Activated CD4-positive, alpha-beta T cell treated with anti-CD3 and anti-CD28 coated beads for 36 hours (primary cell): ENCODE data around the gene GALNT16. TPM values are rescaled to one million over a fixed set of nuclear protein-coding genes. Genes with fewer than 3 reads are reported as not detected.
"Not testable (repeated sequence)": the region's sequence is repeated elsewhere in the genome, so short reads cannot be mapped to it uniquely, and the experiment has no call there.

Source experiments
- ATAC-seq: fragments of 200-7000 bp; cut with Tn5 transposase; one replicate; pipeline ENCODE4 v1.10.0; 2021; ENCODE audit warnings: mild to moderate bottlenecking, moderate library complexity
- CTCF ChIA-PET: fragments of 350-600 bp; sonication (Branson Sonifier 250); formaldehyde crosslinking; loops from one replicate; lab custom pipeline; 2021; ENCODE audit warnings: antibody characterized with exemption; lab: Charles Lee
- POLR2A ChIA-PET: fragments of 350-600 bp; sonication (Branson Sonifier 250); formaldehyde crosslinking; loops from one replicate; lab custom pipeline; 2021; ENCODE audit warnings: antibody characterized with exemption, inconsistent platforms; lab: Charles Lee
- DNase-seq: peaks from one replicate; pipeline ENCODE4 v3.0.0-alpha.2; 2020
- H3K27ac Mint-ChIP-seq: one replicate; pipeline ENCODE4 v1.8.0; 2021; ENCODE audit warnings: mixed read lengths
- H3K27me3 Mint-ChIP-seq: one replicate; pipeline ENCODE4 v1.8.0; 2021; ENCODE audit warnings: mixed read lengths
- H3K36me3 Mint-ChIP-seq: one replicate; pipeline ENCODE4 v1.8.0; 2021; ENCODE audit warnings: low read depth, mixed read lengths
- H3K4me1 Mint-ChIP-seq: one replicate; pipeline ENCODE4 v1.8.0; 2021; ENCODE audit warnings: mixed read lengths
- H3K4me3 Mint-ChIP-seq: one replicate; pipeline ENCODE4 v1.8.0; 2021; ENCODE audit warnings: mild to moderate bottlenecking, moderate library complexity, mixed read lengths
- H3K9me3 Mint-ChIP-seq: one replicate; pipeline ENCODE4 v1.8.0; 2021; ENCODE audit warnings: low read depth, mixed read lengths
- intact Hi-C, 2 experiments: fragments of 100-400 bp; cut with DNase I in 1 of 2; cut with micrococcal nuclease in 1 of 2; formaldehyde crosslinking; loops; one replicate each; pipeline versions ENCODE4 v1.14.2 to v1.15.1; 2022 to 2024; cut with DNase I, micrococcal nuclease
- total RNA-seq, 2 experiments: library from RNA; stranded (reverse); gene quantifications; one replicate each; pipeline ENCODE4 v1.2.3, GENCODE V29; 2021

Gene GALNT16
- total RNA-seq, 2 experiments from 2014 or later = 0.14 TPM; not detected in 1

DNA sequence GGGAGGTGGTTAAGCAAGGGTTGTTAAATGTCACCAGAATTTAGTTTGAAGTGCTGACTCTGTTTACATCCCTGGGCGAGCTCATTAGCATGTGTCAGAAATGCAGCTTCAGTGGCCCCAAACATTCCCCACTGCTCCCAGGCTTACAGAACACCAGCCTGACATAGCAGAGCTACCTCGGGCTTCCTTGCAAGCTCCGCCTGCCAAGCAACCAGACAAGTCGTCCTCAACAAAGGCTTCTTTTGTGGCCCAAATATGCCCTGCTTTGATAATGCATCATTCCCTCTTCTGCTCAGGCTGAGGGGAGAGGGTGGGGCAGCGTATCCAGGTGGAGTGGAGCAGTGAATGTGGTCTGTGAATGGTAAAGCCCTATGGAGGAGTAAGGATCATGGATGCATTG, 110.1 kb downstream of the GALNT16 start:
- Mint-ChIP-seq H3K4me1 (peaks cover 16% of the 10 kb centered on the region), H3K27ac (no peak overlapping the region), H3K36me3 (peaks cover 16% of the 10 kb centered on the region), H3K4me3 (no peak overlapping the region), H3K9me3 (no peaks in the 10 kb centered on the region), H3K27me3 (no peaks in the 10 kb centered on the region)
- CTCF ChIA-PET = interaction anchor here (0.5 to 1.6 kb wide), 5 partner anchors 13 to 127 kb away, joined by 3 to 4 read pairs (median 3); no protein-coding TSS in a partner anchor
- ATAC-seq (no peak), DNase-seq (no peak)
- intact Hi-C loops = no loop called here
- POLR2A ChIA-PET = no interaction called here

DNA sequence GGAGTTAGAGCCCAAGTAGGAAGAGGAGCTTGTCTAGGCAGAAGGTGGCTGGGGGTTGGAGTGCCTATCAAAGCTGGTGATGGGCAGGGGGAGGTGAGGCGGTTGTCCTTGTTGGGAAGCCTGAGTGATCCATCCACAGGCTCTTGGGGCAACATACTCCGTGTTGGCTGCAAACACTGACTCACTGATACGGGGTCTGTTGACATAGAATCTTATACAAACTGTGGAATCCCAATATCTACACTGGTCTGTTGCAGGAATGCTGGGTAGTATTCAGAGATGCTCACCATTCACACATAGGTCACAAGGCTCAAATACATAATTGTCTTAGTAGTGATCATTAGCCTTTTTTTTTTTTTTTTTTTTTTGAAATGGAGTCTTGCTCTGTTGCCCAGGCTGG, 112.2 kb downstream of the GALNT16 start:
- H3K27ac Mint-ChIP-seq = no peak overlapping the region
- DNase-seq = no peak
- intact Hi-C loops = no loop called here

DNA sequence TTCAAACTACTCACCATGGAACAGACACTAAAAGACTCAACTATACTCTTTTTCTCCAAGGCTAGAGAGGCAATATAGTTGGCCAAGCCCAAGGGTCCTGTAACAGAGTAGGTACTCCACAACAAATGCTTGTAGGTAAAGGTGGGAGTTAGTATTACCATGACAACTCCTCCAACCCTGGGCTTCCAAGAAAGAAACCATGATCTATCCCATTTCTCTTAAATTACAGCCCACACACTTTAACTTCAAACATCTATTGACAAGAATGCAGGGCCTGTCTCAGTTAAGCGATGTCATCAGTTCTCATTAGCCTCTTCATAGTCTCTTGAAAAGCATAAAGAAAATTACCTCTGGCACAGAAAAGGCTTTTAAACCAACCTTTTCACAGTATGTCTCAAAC, 113.1 kb downstream of the GALNT16 start:
- intact Hi-C loops = no loop called here
- H3K4me3 Mint-ChIP-seq = no peak overlapping the region
- H3K4me1 Mint-ChIP-seq = peaks cover 16% of the 10 kb centered on the region
- ATAC-seq (peak; percentile 78), DNase-seq (no peak)
- H3K27me3 Mint-ChIP-seq = no peaks in the 10 kb centered on the region
- peaks cover 9% of the 10 kb centered on the region for H3K9me3 Mint-ChIP-seq
- ChIA-PET CTCF (interaction anchor here (0.6 kb wide), 1 partner anchor 411 kb away, joined by 3 read pairs; no protein-coding TSS in a partner anchor), POLR2A (no interaction called here)
- peaks cover 40% of the 10 kb centered on the region for H3K36me3 Mint-ChIP-seq
- peak overlapping the region; percentile 78 for H3K27ac Mint-ChIP-seq

More for the DNA sequence above, 112.2 kb downstream of the GALNT16 start:
- POLR2A ChIA-PET = interaction anchor here (0.6 kb wide), 1 partner anchor 18 kb away, joined by 4 read pairs; no protein-coding TSS in a partner anchor
- Mint-ChIP-seq H3K4me1 (peaks cover 16% of the 10 kb centered on the region), H3K9me3 (peaks cover 9% of the 10 kb centered on the region), H3K27me3 (no peaks in the 10 kb centered on the region), H3K36me3 (peaks cover 37% of the 10 kb centered on the region), H3K4me3 (no peak overlapping the region)
- ATAC-seq = no peak
- CTCF ChIA-PET = interaction anchor here (0.6 kb wide), 1 partner anchor 412 kb away, joined by 3 read pairs; no protein-coding TSS in a partner anchor

DNA sequence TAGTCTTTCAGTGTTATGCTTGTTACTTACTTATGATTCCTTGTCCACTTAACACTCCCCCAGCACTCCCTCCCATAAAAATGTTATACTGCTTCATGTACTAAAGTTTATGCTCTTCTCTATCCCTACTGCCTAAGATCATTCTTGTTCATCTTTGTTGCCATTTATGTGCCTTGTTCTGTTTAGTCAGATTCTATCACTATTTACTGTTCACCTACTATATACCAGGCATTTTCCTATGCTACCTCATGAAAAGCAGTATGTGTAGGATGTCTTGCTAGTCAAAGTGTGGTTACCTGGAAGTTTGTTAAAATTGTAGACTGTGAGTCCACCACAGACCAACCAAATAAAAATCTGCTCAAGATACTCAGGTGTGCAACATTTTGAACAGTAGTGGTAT, 114.3 kb downstream of the GALNT16 start:
- H3K27me3 Mint-ChIP-seq = no peaks in the 10 kb centered on the region
- no peak for DNase-seq
- H3K4me1 Mint-ChIP-seq = peaks cover 16% of the 10 kb centered on the region
- peak overlapping the region; percentile 49 for H3K27ac Mint-ChIP-seq
- H3K9me3 Mint-ChIP-seq = peaks cover 9% of the 10 kb centered on the region
- no peak for ATAC-seq
- intact Hi-C loops = no loop called here
- ChIA-PET CTCF (interaction anchor here (0.7 kb wide), 1 partner anchor 66 kb away, joined by 4 read pairs; no protein-coding TSS in a partner anchor), POLR2A (interaction anchor here (0.6 kb wide), 1 partner anchor 13 kb away, joined by 3 read pairs; no protein-coding TSS in a partner anchor)
- H3K4me3 Mint-ChIP-seq = no peak overlapping the region
- peaks cover 45% of the 10 kb centered on the region for H3K36me3 Mint-ChIP-seq

DNA sequence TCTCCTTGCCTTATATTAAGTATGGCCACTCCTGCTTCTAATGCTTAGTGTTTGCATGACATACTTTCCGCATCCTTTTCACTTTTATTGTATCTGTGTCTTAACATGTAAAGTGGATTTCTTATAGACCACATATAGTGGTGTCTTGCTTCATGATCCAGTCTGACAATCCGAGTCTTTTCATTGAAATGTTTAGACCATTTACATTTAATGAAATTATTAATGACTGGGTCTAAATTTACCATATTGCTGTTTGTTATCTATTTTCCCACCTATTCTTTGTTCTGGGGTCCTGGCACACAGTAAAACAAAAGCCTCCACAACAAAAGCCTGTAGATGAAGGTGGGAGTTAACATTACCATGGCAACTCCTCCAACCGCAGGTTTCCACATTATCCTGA, 115.2 kb downstream of the GALNT16 start:
- ATAC-seq (no peak), DNase-seq (no peak)
- Mint-ChIP-seq H3K9me3 (peaks cover 9% of the 10 kb centered on the region), H3K36me3 (peaks cover 54% of the 10 kb centered on the region), H3K27me3 (no peaks in the 10 kb centered on the region), H3K4me1 (peaks cover 16% of the 10 kb centered on the region), H3K27ac (no peak overlapping the region), H3K4me3 (no peak overlapping the region)
- CTCF ChIA-PET = no interaction called here
- POLR2A ChIA-PET = no interaction called here
- intact Hi-C loops = no loop called here

DNA sequence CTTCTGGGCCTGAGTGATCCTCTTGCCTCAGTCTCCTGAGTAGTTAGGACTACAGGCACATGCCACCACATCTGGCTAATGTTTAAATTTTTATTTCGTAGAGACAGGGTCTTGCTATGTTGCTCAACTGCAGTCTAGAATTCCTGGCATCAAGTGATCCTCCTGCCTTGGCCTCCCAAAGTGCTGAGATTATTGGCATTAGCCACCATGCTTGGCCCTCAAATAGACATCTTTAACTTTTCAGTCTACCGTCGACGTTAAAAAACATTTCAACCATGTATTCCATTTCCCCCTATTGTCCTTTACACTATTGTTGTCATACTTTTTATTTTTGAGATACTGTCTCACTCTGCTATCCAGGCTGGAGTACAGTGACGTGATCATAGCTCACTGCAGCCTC, 115.8 kb downstream of the GALNT16 start:
- Mint-ChIP-seq H3K9me3 (peaks cover 9% of the 10 kb centered on the region), H3K27ac (no peak overlapping the region), H3K36me3 (peaks cover 58% of the 10 kb centered on the region), H3K4me3 (no peak overlapping the region), H3K27me3 (no peaks in the 10 kb centered on the region), H3K4me1 (peaks cover 16% of the 10 kb centered on the region)
- DNase-seq (no peak), ATAC-seq (no peak)
- intact Hi-C loops = no loop called here
- POLR2A ChIA-PET = interaction anchor here (1.2 kb wide), 1 partner anchor 22 kb away, joined by 3 read pairs; the partner anchor contains the start of genes ERH and SLC39A9
- CTCF ChIA-PET = no interaction called here

DNA sequence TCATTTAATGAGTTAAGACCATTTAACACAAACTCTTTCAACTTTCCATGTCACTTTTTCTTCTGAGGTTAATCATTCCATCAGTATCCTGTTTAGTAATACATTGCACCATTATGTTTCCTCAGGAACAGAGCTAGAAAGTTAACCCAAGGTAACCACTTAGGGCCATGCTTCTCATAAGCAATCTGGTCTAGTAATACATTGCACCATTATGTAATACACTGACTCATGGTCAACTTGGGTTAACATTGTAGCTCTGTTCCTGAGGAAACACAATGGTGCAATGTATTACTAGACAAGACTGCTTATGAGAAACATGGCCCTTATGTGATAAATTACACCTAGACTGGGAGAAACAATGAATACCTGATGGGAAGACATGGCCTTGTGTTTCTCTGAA, 116.5 kb downstream of the GALNT16 start:
- Mint-ChIP-seq H3K9me3 (peaks cover 9% of the 10 kb centered on the region), H3K4me1 (peaks cover 16% of the 10 kb centered on the region)
- CTCF ChIA-PET = interaction anchor here (0.7 to 1.2 kb wide), 3 partner anchors 10 to 135 kb away, joined by 3 read pairs; no protein-coding TSS in a partner anchor

DNA sequence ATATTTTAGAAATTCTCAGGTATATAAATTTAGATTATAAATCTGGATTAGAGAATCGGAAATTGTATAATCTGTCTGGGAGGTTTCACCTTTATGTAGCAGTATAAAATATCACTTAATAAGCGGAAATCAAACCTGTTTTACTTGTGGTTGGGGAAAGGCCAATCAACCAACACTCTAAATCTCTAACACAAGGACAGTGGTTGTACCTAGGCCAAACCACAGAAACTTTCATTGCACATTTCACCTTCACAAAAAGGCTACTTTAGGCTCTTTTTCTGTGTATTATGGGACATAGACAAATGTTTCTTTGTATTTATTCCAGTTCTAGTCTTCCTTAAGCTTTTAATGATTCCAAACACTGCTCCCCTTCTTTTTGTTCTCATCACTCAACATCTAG, 118.3 kb downstream of the GALNT16 start:
- no peak for ATAC-seq
- no peak for DNase-seq
- intact Hi-C loops = no loop called here
- ChIA-PET POLR2A (interaction anchor here (0.6 to 1.0 kb wide), 2 partner anchors 13 to 46 kb away, joined by 4 to 5 read pairs; no protein-coding TSS in a partner anchor), CTCF (no interaction called here)
- Mint-ChIP-seq H3K27ac (no peak overlapping the region), H3K4me3 (no peak overlapping the region), H3K27me3 (no peaks in the 10 kb centered on the region), H3K4me1 (peaks cover 11% of the 10 kb centered on the region), H3K36me3 (peaks cover 62% of the 10 kb centered on the region), H3K9me3 (peaks cover 9% of the 10 kb centered on the region)

More for the DNA sequence above, 116.5 kb downstream of the GALNT16 start:
- H3K4me3 Mint-ChIP-seq = no peak overlapping the region
- H3K27me3 Mint-ChIP-seq = no peaks in the 10 kb centered on the region
- ATAC-seq (no peak), DNase-seq (no peak)
- H3K36me3 Mint-ChIP-seq = peaks cover 62% of the 10 kb centered on the region
- intact Hi-C loops = no loop called here
- H3K27ac Mint-ChIP-seq = no peak overlapping the region
- POLR2A ChIA-PET = interaction anchor here (1.2 kb wide), 1 partner anchor 22 kb away, joined by 3 read pairs; the partner anchor contains the start of genes ERH and SLC39A9

DNA sequence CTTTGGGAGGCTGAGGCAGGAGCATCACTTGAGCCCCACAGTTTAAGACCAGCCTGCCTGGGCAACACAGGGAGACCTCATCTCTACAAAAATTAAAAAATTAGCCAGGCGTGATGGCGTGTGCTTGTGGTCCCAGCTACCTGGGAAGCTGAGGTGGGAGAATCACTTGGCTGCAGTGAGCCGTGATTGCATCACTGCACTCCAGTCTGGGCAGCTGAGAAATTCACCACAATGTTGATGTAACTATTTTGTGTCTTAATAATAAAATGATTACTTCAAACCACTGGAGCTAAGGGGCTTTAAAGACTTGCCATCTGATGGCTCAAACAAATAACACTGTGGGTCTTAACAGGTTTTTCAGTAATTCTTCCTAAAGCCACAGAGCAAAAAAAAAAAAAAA, 127.4 kb downstream of the GALNT16 start:
- Mint-ChIP-seq H3K4me3 (no peak overlapping the region), H3K27me3 (no peaks in the 10 kb centered on the region), H3K9me3 (no peaks in the 10 kb centered on the region), H3K36me3 (peaks cover 74% of the 10 kb centered on the region), H3K27ac (no peak overlapping the region), H3K4me1 (peaks cover 45% of the 10 kb centered on the region)
- DNase-seq (no peak), ATAC-seq (no peak)
- ChIA-PET CTCF (interaction anchor here (1.3 kb wide), 2 partner anchors 30 to 145 kb away, joined by 3 to 5 read pairs; no protein-coding TSS in a partner anchor), POLR2A (interaction anchor here (0.7 kb wide), 2 partner anchors 8 to 13 kb away, joined by 3 read pairs; no protein-coding TSS in a partner anchor)
- intact Hi-C loops = no loop called here

DNA sequence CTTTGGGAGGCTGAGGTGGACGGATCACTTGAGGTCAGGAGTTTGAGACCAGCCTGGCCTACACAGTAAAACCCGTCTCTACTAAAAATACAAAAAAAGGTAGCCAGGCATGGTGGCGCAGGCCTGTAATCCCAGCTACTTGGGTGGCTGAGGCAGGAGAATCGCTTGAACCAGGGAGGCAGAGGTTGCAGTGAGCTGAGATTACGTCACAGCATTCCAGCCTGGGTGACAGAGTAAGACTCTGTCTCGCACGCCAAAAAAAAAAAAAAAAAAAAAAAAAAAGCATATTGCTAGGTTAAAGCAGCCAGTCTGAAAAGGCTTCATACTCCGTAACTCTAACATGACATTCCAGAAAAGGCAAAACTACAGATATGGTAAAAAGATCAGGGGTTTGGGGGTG, 131.4 kb downstream of the GALNT16 start:
- H3K27ac Mint-ChIP-seq, H3K4me3 Mint-ChIP-seq: not testable (repeated sequence)
- CTCF ChIA-PET = interaction anchor here (0.8 to 1.7 kb wide), 2 partner anchors 13 to 124 kb away, joined by 4 read pairs; no protein-coding TSS in a partner anchor

DNA sequence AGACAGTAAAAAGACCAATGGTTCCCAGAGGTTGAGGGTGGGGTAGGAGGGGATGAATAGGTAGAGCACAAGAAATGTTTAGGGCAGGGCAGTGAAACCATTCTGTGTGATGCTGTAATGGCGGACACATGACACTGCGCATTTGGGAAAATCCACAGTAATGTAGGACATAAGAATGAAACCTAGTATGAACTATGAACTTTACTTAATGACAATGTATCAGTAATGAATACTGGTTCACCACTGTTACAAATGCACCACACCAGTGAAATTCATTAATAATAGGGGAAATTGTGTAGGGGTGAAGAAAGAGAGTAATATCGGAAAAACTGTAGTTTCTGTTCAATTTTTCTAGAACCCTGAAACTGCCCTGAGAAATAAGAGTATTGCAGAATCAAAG, 132.5 kb downstream of the GALNT16 start:
- Mint-ChIP-seq H3K27ac (no peak overlapping the region), H3K4me3 (no peak overlapping the region), H3K4me1 (peaks cover 68% of the 10 kb centered on the region), H3K9me3 (no peaks in the 10 kb centered on the region), H3K27me3 (no peaks in the 10 kb centered on the region), H3K36me3 (peaks cover 86% of the 10 kb centered on the region)
- CTCF ChIA-PET = no interaction called here
- no peak for DNase-seq
- intact Hi-C loops = loop anchor here in 1 of 2 experiments (10.0 kb wide), 2 partner anchors 372 to 418 kb away; partner anchors contain the start of genes ACTN1 and SRSF5
- no peak for ATAC-seq
- POLR2A ChIA-PET = interaction anchor here (0.7 kb wide), 1 partner anchor 35 kb away, joined by 4 read pairs; no protein-coding TSS in a partner anchor

More for the DNA sequence above, 131.4 kb downstream of the GALNT16 start:
- ATAC-seq, H3K27me3 Mint-ChIP-seq, POLR2A ChIA-PET, H3K9me3 Mint-ChIP-seq, DNase-seq: not testable (repeated sequence)
- Mint-ChIP-seq H3K4me1 (peaks cover 69% of the 10 kb centered on the region), H3K36me3 (peaks cover 87% of the 10 kb centered on the region)
- intact Hi-C loops = loop anchor here in 1 of 2 experiments (10.0 kb wide), 2 partner anchors 373 to 417 kb away; partner anchors contain the start of genes ACTN1 and SRSF5
